Measurements from ENCODE around the gene XXYLT1. TPM values are rescaled to one million over a fixed set of nuclear protein-coding genes. Genes with fewer than 3 reads are reported as not detected.
"Not testable (repeated sequence)": the region's sequence is repeated elsewhere in the genome, so short reads cannot be mapped to it uniquely, and the experiment has no call there.

The XXYLT1 gene
- total RNA-seq, 4 donors from 2014 or later, result 9.7 to 30.1 (median 17.7) TPM

GRCh38 chr3:195194559-195195206, 76.3 kb downstream of the XXYLT1 start:
- intact Hi-C loops (cut with DNase I; ENCODE audit: low total_unique reads), result no loop called here
- 73 to 80% methylated on average over 8 of the region's 8 CpGs for WGBS, 2 donors
- H3K4me3 ChIP-seq (ENCODE audit: low read depth, poor library complexity, severe bottlenecking), result no peak overlapping the region
- no peak for DNase-seq (ENCODE audit: low spot score in 2 of 2)
- TF ChIP-seq CTCF (IDR thresholded peaks at IDR 0.05), result no peak
- TF ChIP-seq POLR2A (IDR thresholded peaks at IDR 0.05), result no peak

- no peak for TF ChIP-seq POLR2A (IDR thresholded peaks at IDR 0.05)
- TF ChIP-seq CTCF (IDR thresholded peaks at IDR 0.05), result no peak
- intact Hi-C loops (cut with DNase I; ENCODE audit: low total_unique reads), result no loop called here
- WGBS, 2 donors, result 93 to 95% methylated on average over 1 of the region's 1 CpG
- DNase-seq (ENCODE audit: low spot score in 2 of 2), result no peak
- H3K4me3 ChIP-seq (ENCODE audit: low read depth, poor library complexity, severe bottlenecking), result no peak overlapping the region
Observed at GRCh38 chr3:195191580-195191979, 79.4 kb downstream of the XXYLT1 start.

- H3K4me3 ChIP-seq (ENCODE audit: low read depth, poor library complexity, severe bottlenecking), result no peak overlapping the region
- DNase-seq (ENCODE audit: low spot score in 2 of 2), result no peak
- 77 to 86% methylated on average over 1 of the region's 1 CpG for WGBS, 2 donors
- TF ChIP-seq POLR2A (IDR thresholded peaks at IDR 0.05) (no peak), CTCF (IDR thresholded peaks at IDR 0.05) (no peak)
- intact Hi-C loops (cut with DNase I; ENCODE audit: low total_unique reads), result no loop called here
Observed at GRCh38 chr3:195189821-195190220, 81.1 kb downstream of the XXYLT1 start.

- peak in 1 of 2 donors; percentile 2 for DNase-seq (ENCODE audit: low spot score in 2 of 2)
- no peak for TF ChIP-seq POLR2A (IDR thresholded peaks at IDR 0.05)
- TF ChIP-seq CTCF (IDR thresholded peaks at IDR 0.05), result no peak
- intact Hi-C loops (cut with DNase I; ENCODE audit: low total_unique reads), result no loop called here
- WGBS, 2 donors, result 88 to 97% methylated on average over 3 of the region's 3 CpGs
- no peak overlapping the region for H3K4me3 ChIP-seq (ENCODE audit: low read depth, poor library complexity, severe bottlenecking)
Observed at GRCh38 chr3:195188426-195188927, 82.5 kb downstream of the XXYLT1 start.

- WGBS, 2 donors, result 15 to 24% methylated on average over 5 of the region's 5 CpGs
- no peak for DNase-seq (ENCODE audit: low spot score in 2 of 2)
- intact Hi-C loops (cut with DNase I; ENCODE audit: low total_unique reads), result no loop called here
- TF ChIP-seq POLR2A (IDR thresholded peaks at IDR 0.05), result no peak
- no peak for TF ChIP-seq CTCF (IDR thresholded peaks at IDR 0.05)
- H3K4me3 ChIP-seq (ENCODE audit: low read depth, poor library complexity, severe bottlenecking), result no peak overlapping the region
Observed at GRCh38 chr3:195187609-195188425, 83.1 kb downstream of the XXYLT1 start.

- intact Hi-C loops (cut with DNase I; ENCODE audit: low total_unique reads); H3K4me3 ChIP-seq (ENCODE audit: low read depth, poor library complexity, severe bottlenecking): not testable (repeated sequence)
- WGBS, 2 donors, result 95% methylated on average over 6 of the region's 6 CpGs
- peak in 1 of 2 donors; percentile 36 for DNase-seq (ENCODE audit: low spot score in 2 of 2)
Observed at GRCh38 chr3:195186710-195187047, 84.3 kb downstream of the XXYLT1 start.
